Fibroblast of the aortic adventitia (primary cell): ENCODE results near the gene FAM210A. TPM values are rescaled to one million over a fixed set of nuclear protein-coding genes. Genes with fewer than 3 reads are reported as not detected.
"Not testable (repeated sequence)": the region's sequence is repeated elsewhere in the genome, so short reads cannot be mapped to it uniquely, and the experiment has no call there.

Experiments used
- DNase-seq: peaks from one replicate; pipeline ENCODE4 v3.0.0-alpha.2; 2010; ENCODE audit warnings: low read depth
- H3K4me3 ChIP-seq: 2 replicates; pipeline ENCODE4 v1.5.1; 2011; ENCODE audit warnings: low read depth, mild to moderate bottlenecking, control low read depth, low read length, moderate library complexity
- CTCF ChIP-seq: IDR thresholded peaks from 2 replicates; pipeline ENCODE4 v1.5.1; 2011; ENCODE audit warnings: mild to moderate bottlenecking, low read length, control low read depth, inconsistent platforms; ENCODE audit not compliant: insufficient read depth
- total RNA-seq: library from RNA; depleted of rRNA; stranded (reverse); fragments of >200 nt; gene quantifications from 2 replicates; pipeline ENCODE4 v1.2.3, GENCODE V29; 2012; ENCODE audit warnings: low replicate concordance

Gene FAM210A
- total RNA-seq, 1 donor: 24.5 TPM

GRCh38 chr18:13688191-13689136 is 37.9 kb downstream of the FAM210A start:
- TF ChIP-seq CTCF: no peak
- H3K4me3 ChIP-seq: no peak overlapping the region
- DNase-seq: no peak

GRCh38 chr18:13684546-13684945 is 41.8 kb downstream of the FAM210A start:
- TF ChIP-seq CTCF: no peak
- H3K4me3 ChIP-seq: no peak overlapping the region
- DNase-seq: no peak

- TF ChIP-seq CTCF: no peak
- no peak overlapping the region for H3K4me3 ChIP-seq
- no peak for DNase-seq
Observed at GRCh38 chr18:13681701-13682100, 44.7 kb downstream of the FAM210A start.

- H3K4me3 ChIP-seq: no peak overlapping the region
- TF ChIP-seq CTCF: peak; percentile 44
- no peak for DNase-seq
Observed at GRCh38 chr18:13680612-13681011, 45.7 kb downstream of the FAM210A start.

GRCh38 chr18:13677350-13677749 is 49.0 kb downstream of the FAM210A start:
- not testable (repeated sequence) for DNase-seq, H3K4me3 ChIP-seq

GRCh38 chr18:13676471-13676870 is 49.9 kb downstream of the FAM210A start:
- TF ChIP-seq CTCF: no peak
- no peak overlapping the region for H3K4me3 ChIP-seq
- no peak for DNase-seq

- H3K4me3 ChIP-seq: no peak overlapping the region
- DNase-seq: peak; percentile 32
- TF ChIP-seq CTCF: no peak
Observed at GRCh38 chr18:13672657-13673056, 53.7 kb downstream of the FAM210A start.
